Measurements from ENCODE around the gene ATG101. TPM values are rescaled to one million over a fixed set of nuclear protein-coding genes. Genes with fewer than 3 reads are reported as not detected.

The ATG101 gene
- total and polyA plus RNA-seq, 4 experiments from 2014 or later: 22.2 to 27.1 (median 25.7) TPM

GRCh38 chr12:52084491-52085231 is 14.9 kb downstream of the ATG101 start:
- H3K27me3 ChIP-seq (ENCODE audit: insufficient read depth, low read length): peaks cover 6% of the 10 kb centered on the region
- H3K27ac ChIP-seq (ENCODE audit: low read depth, low read length): no peak overlapping the region
- Mint-ChIP-seq H3K27ac (no peak overlapping the region), H3K9me3 (peaks cover 0 to 1% (median 0%) of the 10 kb centered on the region in 8 donors), H3K27me3 (peaks cover 19 to 23% of the 10 kb centered on the region in 2 donors), H3K4me3 (no peak overlapping the region), H3K4me1 (peaks cover 2 to 11% (median 7%) of the 10 kb centered on the region in 4 donors), H3K36me3 (peaks cover 0 to 1% of the 10 kb centered on the region in 2 donors)
- H3K36me3 ChIP-seq (ENCODE audit: insufficient read depth, low read length): no peaks in the 10 kb centered on the region
- H3K4me1 ChIP-seq (ENCODE audit: insufficient read depth, low read length): peaks cover 8% of the 10 kb centered on the region
- no peak overlapping the region for H3K4me3 ChIP-seq (ENCODE audit: low read length in 2 of 2)
- ChIA-PET POLR2A (ENCODE audit: partially characterized antibody) (interaction anchor here (1.2 kb wide), 1 partner anchor 59 kb away, joined by 9 read pairs; no protein-coding TSS in a partner anchor), CTCF (ENCODE audit: partially characterized antibody) (interaction anchor here (0.7 to 13.4 kb wide), 13 partner anchors 8 to 197 kb away, joined by 3 to 434 read pairs (median 4); partner anchors contain the start of gene ATG101)
- intact Hi-C loops (cut with micrococcal nuclease): no loop called here
- H3K9me3 ChIP-seq (ENCODE audit: control insufficient read depth in 1 of 2, low read length in 2 of 2): no peaks in the 10 kb centered on the region
- no peak for DNase-seq

- Histone ChIP-seq H3K9me3 (ENCODE audit: control insufficient read depth in 1 of 2, low read length in 2 of 2) (no peaks in the 10 kb centered on the region), H3K27me3 (ENCODE audit: insufficient read depth, low read length) (peaks cover 6% of the 10 kb centered on the region), H3K27ac (ENCODE audit: low read depth, low read length) (no peak overlapping the region), H3K4me1 (ENCODE audit: insufficient read depth, low read length) (peaks cover 8% of the 10 kb centered on the region), H3K4me3 (ENCODE audit: low read length in 2 of 2) (no peak overlapping the region), H3K36me3 (ENCODE audit: insufficient read depth, low read length) (no peaks in the 10 kb centered on the region)
- Mint-ChIP-seq H3K9me3 (peaks cover 0 to 1% (median 0%) of the 10 kb centered on the region in 8 donors), H3K4me3 (no peak overlapping the region), H3K27ac (peak overlapping the region in 1 of 7 donors; percentile 33), H3K36me3 (peaks cover 0 to 1% of the 10 kb centered on the region in 2 donors), H3K4me1 (peaks cover 2 to 11% (median 7%) of the 10 kb centered on the region in 4 donors), H3K27me3 (peaks cover 22 to 33% of the 10 kb centered on the region in 2 donors)
- POLR2A ChIA-PET (ENCODE audit: partially characterized antibody): interaction anchor here (1.3 kb wide), 1 partner anchor 60 kb away, joined by 7 read pairs; no protein-coding TSS in a partner anchor
- CTCF ChIA-PET (ENCODE audit: partially characterized antibody): interaction anchor here (0.6 to 13.4 kb wide), 5 partner anchors 9 to 64 kb away, joined by 3 to 434 read pairs (median 4); partner anchors contain the start of gene ATG101
- no peak for DNase-seq
- intact Hi-C loops (cut with micrococcal nuclease): no loop called here
Observed at GRCh38 chr12:52085682-52086180, 16.0 kb downstream of the ATG101 start.

- no peak for DNase-seq
- ChIA-PET CTCF (ENCODE audit: partially characterized antibody) (interaction anchor here (0.6 to 13.4 kb wide), 4 partner anchors 8 to 64 kb away, joined by 3 to 434 read pairs (median 12); partner anchors contain the start of gene ATG101), POLR2A (ENCODE audit: partially characterized antibody) (interaction anchor here (1.3 kb wide), 1 partner anchor 61 kb away, joined by 7 read pairs; no protein-coding TSS in a partner anchor)
- no peak overlapping the region for H3K27ac Mint-ChIP-seq
- Histone ChIP-seq H3K4me3 (ENCODE audit: low read length in 2 of 2) (no peak overlapping the region), H3K4me1 (ENCODE audit: insufficient read depth, low read length) (peaks cover 7% of the 10 kb centered on the region), H3K27ac (ENCODE audit: low read depth, low read length) (no peak overlapping the region), H3K27me3 (ENCODE audit: insufficient read depth, low read length) (peaks cover 6% of the 10 kb centered on the region), H3K9me3 (ENCODE audit: control insufficient read depth in 1 of 2, low read length in 2 of 2) (no peaks in the 10 kb centered on the region), H3K36me3 (ENCODE audit: insufficient read depth, low read length) (no peaks in the 10 kb centered on the region)
- no peak overlapping the region for H3K4me3 Mint-ChIP-seq
- peaks cover 0 to 1% of the 10 kb centered on the region in 2 donors for H3K36me3 Mint-ChIP-seq
- peaks cover 23 to 38% of the 10 kb centered on the region in 2 donors for H3K27me3 Mint-ChIP-seq
- peaks cover 2 to 11% (median 7%) of the 10 kb centered on the region in 4 donors for H3K4me1 Mint-ChIP-seq
- intact Hi-C loops (cut with micrococcal nuclease): no loop called here
- H3K9me3 Mint-ChIP-seq: peaks cover 0 to 1% (median 0%) of the 10 kb centered on the region in 8 donors
Observed at GRCh38 chr12:52086366-52086765, 16.6 kb downstream of the ATG101 start.

GRCh38 chr12:52086944-52087835 is 17.4 kb downstream of the ATG101 start:
- POLR2A ChIA-PET (ENCODE audit: partially characterized antibody): interaction anchor here (1.2 kb wide), 1 partner anchor 62 kb away, joined by 6 read pairs; no protein-coding TSS in a partner anchor

GRCh38 chr12:52087961-52088820 is 18.4 kb downstream of the ATG101 start:
- H3K4me1 Mint-ChIP-seq: peaks cover 2 to 7% (median 3%) of the 10 kb centered on the region in 4 donors
- DNase-seq: no peak
- ChIA-PET CTCF (ENCODE audit: partially characterized antibody) (interaction anchor here (13.4 kb wide), 1 partner anchor 59 kb away, joined by 434 read pairs; no protein-coding TSS in a partner anchor), POLR2A (ENCODE audit: partially characterized antibody) (interaction anchor here (1.2 kb wide), 1 partner anchor 63 kb away, joined by 6 read pairs; no protein-coding TSS in a partner anchor)
- Histone ChIP-seq H3K36me3 (ENCODE audit: insufficient read depth, low read length) (no peaks in the 10 kb centered on the region), H3K27me3 (ENCODE audit: insufficient read depth, low read length) (peaks cover 6% of the 10 kb centered on the region), H3K4me3 (ENCODE audit: low read length in 2 of 2) (no peak overlapping the region), H3K9me3 (ENCODE audit: control insufficient read depth in 1 of 2, low read length in 2 of 2) (no peaks in the 10 kb centered on the region), H3K4me1 (ENCODE audit: insufficient read depth, low read length) (no peaks in the 10 kb centered on the region), H3K27ac (ENCODE audit: low read depth, low read length) (no peak overlapping the region)
- intact Hi-C loops (cut with micrococcal nuclease): no loop called here
- no peak overlapping the region for H3K4me3 Mint-ChIP-seq
- H3K27me3 Mint-ChIP-seq: peaks cover 32 to 43% of the 10 kb centered on the region in 2 donors
- no peaks in the 10 kb centered on the region for H3K9me3 Mint-ChIP-seq
- H3K27ac Mint-ChIP-seq: no peak overlapping the region
- H3K36me3 Mint-ChIP-seq: no peaks in the 10 kb centered on the region

More at GRCh38 chr12:52086944-52087835, 17.4 kb downstream of the ATG101 start:
- CTCF ChIA-PET (ENCODE audit: partially characterized antibody): interaction anchor here (3.2 to 13.4 kb wide), 2 partner anchors 58 to 65 kb away, joined by 21 to 434 read pairs; no protein-coding TSS in a partner anchor
- Histone ChIP-seq H3K36me3 (ENCODE audit: insufficient read depth, low read length) (no peaks in the 10 kb centered on the region), H3K27ac (ENCODE audit: low read depth, low read length) (no peak overlapping the region), H3K4me3 (ENCODE audit: low read length in 2 of 2) (no peak overlapping the region), H3K9me3 (ENCODE audit: control insufficient read depth in 1 of 2, low read length in 2 of 2) (no peaks in the 10 kb centered on the region), H3K4me1 (ENCODE audit: insufficient read depth, low read length) (no peaks in the 10 kb centered on the region), H3K27me3 (ENCODE audit: insufficient read depth, low read length) (peaks cover 6% of the 10 kb centered on the region)
- Mint-ChIP-seq H3K4me3 (no peak overlapping the region), H3K9me3 (no peaks in the 10 kb centered on the region), H3K27ac (peak overlapping the region in 1 of 7 donors; percentile 80), H3K4me1 (peaks cover 2 to 9% (median 3%) of the 10 kb centered on the region in 4 donors), H3K36me3 (no peaks in the 10 kb centered on the region), H3K27me3 (peaks cover 30 to 43% of the 10 kb centered on the region in 2 donors)
- intact Hi-C loops (cut with micrococcal nuclease): no loop called here
- no peak for DNase-seq

- Mint-ChIP-seq H3K4me1 (no peaks in the 10 kb centered on the region), H3K4me3 (no peak overlapping the region), H3K9me3 (no peaks in the 10 kb centered on the region), H3K36me3 (no peaks in the 10 kb centered on the region), H3K27me3 (peaks cover 36 to 43% of the 10 kb centered on the region in 2 donors), H3K27ac (no peak overlapping the region)
- DNase-seq: no peak
- no peaks in the 10 kb centered on the region for H3K36me3 ChIP-seq (ENCODE audit: insufficient read depth, low read length)
- no peaks in the 10 kb centered on the region for H3K4me1 ChIP-seq (ENCODE audit: insufficient read depth, low read length)
- no peak overlapping the region for H3K27ac ChIP-seq (ENCODE audit: low read depth, low read length)
- no peaks in the 10 kb centered on the region for H3K9me3 ChIP-seq (ENCODE audit: control insufficient read depth in 1 of 2, low read length in 2 of 2)
- intact Hi-C loops (cut with micrococcal nuclease): no loop called here
- CTCF ChIA-PET (ENCODE audit: partially characterized antibody): interaction anchor here (13.4 kb wide), 1 partner anchor 61 kb away, joined by 434 read pairs; no protein-coding TSS in a partner anchor
- H3K4me3 ChIP-seq (ENCODE audit: low read length in 2 of 2): no peak overlapping the region
- POLR2A ChIA-PET (ENCODE audit: partially characterized antibody): no interaction called here
- H3K27me3 ChIP-seq (ENCODE audit: insufficient read depth, low read length): peaks cover 6% of the 10 kb centered on the region
Observed at GRCh38 chr12:52089491-52089890, 19.7 kb downstream of the ATG101 start.

Measured in CD4-positive, alpha-beta memory T cell (primary cell).